ENCODE results near the gene PPY.

PPY gene

DNA sequence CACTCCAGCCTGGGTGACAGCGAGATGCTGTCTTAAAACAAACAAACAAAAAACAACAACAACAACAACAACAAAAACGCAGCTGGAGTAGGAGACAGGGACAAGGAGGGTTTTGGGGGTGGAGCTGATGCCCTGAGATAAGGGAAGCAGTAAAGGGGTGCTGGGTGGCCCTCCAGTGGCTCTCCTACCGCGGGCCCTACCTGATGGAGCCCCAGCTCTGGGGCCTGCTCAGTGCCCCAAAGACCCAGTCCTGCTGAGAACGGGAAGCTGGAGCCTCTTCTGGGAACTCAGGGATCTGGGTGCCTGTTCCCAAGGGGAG, 40.9 kb upstream of the PPY start:
- H3K9ac ChIP-seq (ENCODE audit: low read depth, low read length), result no peak overlapping the region
- TF ChIP-seq CTCF (IDR thresholded peaks at IDR 0.05; ENCODE audit: borderline replicate concordance, extremely low read depth, low read length, poor library complexity, severe bottlenecking), result no peak
- no peak for TF ChIP-seq EZH2 (IDR thresholded peaks at IDR 0.05; ENCODE audit: borderline replicate concordance, low read depth, low read length, severe bottlenecking)
- H3K4me3 ChIP-seq (ENCODE audit: low read depth in 1 of 2, low read length in 2 of 2), result no peak overlapping the region
- no peaks in the 10 kb centered on the region for H3K9me3 ChIP-seq (ENCODE audit: insufficient read depth, low read length, severe bottlenecking)
- no peak for ATAC-seq (ENCODE audit: insufficient read depth, low read depth)
- H3K36me3 ChIP-seq (ENCODE audit: insufficient read depth, low read length), result no peaks in the 10 kb centered on the region
- H3K27me3 ChIP-seq (ENCODE audit: insufficient read depth, low read length, poor library complexity), result no peaks in the 10 kb centered on the region
- DNase-seq, result no peak
- H2AFZ ChIP-seq (ENCODE audit: low read depth, low read length), result no peak overlapping the region
- H3K4me2 ChIP-seq (ENCODE audit: insufficient read depth, low read length), result no peak overlapping the region
- no peak overlapping the region for H3K27ac ChIP-seq (ENCODE audit: low read length)
- H4K20me1 ChIP-seq (ENCODE audit: insufficient read depth, low read length), result no peaks in the 10 kb centered on the region
- H3K4me1 ChIP-seq (ENCODE audit: insufficient read depth, low read length), result no peaks in the 10 kb centered on the region
- H3K79me2 ChIP-seq (ENCODE audit: insufficient read depth, low read length), result no peaks in the 10 kb centered on the region

- no peak overlapping the region for H3K4me3 ChIP-seq (ENCODE audit: low read depth in 1 of 2, low read length in 2 of 2)
Measured at GRCh38 chr17:43982171-43982570, 39.9 kb upstream of the PPY start.

DNA sequence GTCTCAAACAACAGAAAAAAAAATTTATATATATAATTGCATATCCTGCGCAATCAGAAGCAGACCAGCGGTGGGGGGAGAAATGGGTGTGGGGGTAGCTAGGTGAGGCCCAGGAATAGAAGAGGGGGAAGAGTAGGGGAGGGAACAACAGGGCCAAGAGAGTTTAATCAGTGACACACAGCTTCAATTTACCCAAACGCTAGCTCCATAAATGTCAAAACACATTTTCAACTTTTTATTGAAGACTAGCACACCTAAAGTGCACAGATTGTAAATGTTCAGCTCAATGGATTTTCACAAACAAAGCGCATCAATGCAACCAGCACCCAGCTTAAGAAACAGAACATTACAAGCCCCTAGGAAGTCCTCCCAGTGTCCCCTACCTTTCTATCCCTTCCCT, 37.4 kb upstream of the PPY start:
- no peaks in the 10 kb centered on the region for H3K27me3 ChIP-seq (ENCODE audit: insufficient read depth, low read length, poor library complexity)
- H2AFZ ChIP-seq (ENCODE audit: low read depth, low read length), result no peak overlapping the region
- no peaks in the 10 kb centered on the region for H4K20me1 ChIP-seq (ENCODE audit: insufficient read depth, low read length)

More at GRCh38 chr17:43982171-43982570, 39.9 kb upstream of the PPY start:
- Histone ChIP-seq H3K79me2 (ENCODE audit: insufficient read depth, low read length) (no peaks in the 10 kb centered on the region), H3K4me2 (ENCODE audit: insufficient read depth, low read length) (no peak overlapping the region), H4K20me1 (ENCODE audit: insufficient read depth, low read length) (no peaks in the 10 kb centered on the region), H2AFZ (ENCODE audit: low read depth, low read length) (no peak overlapping the region), H3K27ac (ENCODE audit: low read length) (no peak overlapping the region), H3K27me3 (ENCODE audit: insufficient read depth, low read length, poor library complexity) (no peaks in the 10 kb centered on the region), H3K9me3 (ENCODE audit: insufficient read depth, low read length, severe bottlenecking) (no peaks in the 10 kb centered on the region), H3K9ac (ENCODE audit: low read depth, low read length) (no peak overlapping the region), H3K4me1 (ENCODE audit: insufficient read depth, low read length) (no peaks in the 10 kb centered on the region), H3K36me3 (ENCODE audit: insufficient read depth, low read length) (no peaks in the 10 kb centered on the region)
- no peak for ATAC-seq (ENCODE audit: insufficient read depth, low read depth)
- TF ChIP-seq CTCF (IDR thresholded peaks at IDR 0.05; ENCODE audit: borderline replicate concordance, extremely low read depth, low read length, poor library complexity, severe bottlenecking), result no peak
- TF ChIP-seq EZH2 (IDR thresholded peaks at IDR 0.05; ENCODE audit: borderline replicate concordance, low read depth, low read length, severe bottlenecking), result no peak
- DNase-seq, result no peak

More for the DNA sequence above, 37.4 kb upstream of the PPY start:
- ATAC-seq (ENCODE audit: insufficient read depth, low read depth), result no peak
- Histone ChIP-seq H3K4me1 (ENCODE audit: insufficient read depth, low read length) (no peaks in the 10 kb centered on the region), H3K4me2 (ENCODE audit: insufficient read depth, low read length) (no peak overlapping the region), H3K4me3 (ENCODE audit: low read depth in 1 of 2, low read length in 2 of 2) (no peak overlapping the region), H3K27ac (ENCODE audit: low read length) (no peak overlapping the region), H3K36me3 (ENCODE audit: insufficient read depth, low read length) (no peaks in the 10 kb centered on the region), H3K79me2 (ENCODE audit: insufficient read depth, low read length) (no peaks in the 10 kb centered on the region), H3K9me3 (ENCODE audit: insufficient read depth, low read length, severe bottlenecking) (no peaks in the 10 kb centered on the region), H3K9ac (ENCODE audit: low read depth, low read length) (no peak overlapping the region)
- no peak for DNase-seq
- TF ChIP-seq EZH2 (IDR thresholded peaks at IDR 0.05; ENCODE audit: borderline replicate concordance, low read depth, low read length, severe bottlenecking) (no peak), CTCF (IDR thresholded peaks at IDR 0.05; ENCODE audit: borderline replicate concordance, extremely low read depth, low read length, poor library complexity, severe bottlenecking) (no peak)
